ENCODE results near the gene GRK1.

Gene GRK1

GRCh38 chr13:113650731-113651148 lies 16.3 kb upstream of the GRK1 start:
- DNase-seq: no peak

- no peak for DNase-seq
These were observed 15.3 kb upstream of the GRK1 start for GRCh38 chr13:113651511-113652403.

- no peak for DNase-seq
These were observed 14.4 kb upstream of the GRK1 start for GRCh38 chr13:113652404-113653263.

- peak; percentile 43 for DNase-seq
These were observed 13.5 kb upstream of the GRK1 start for GRCh38 chr13:113653264-113654174.

GRCh38 chr13:113654175-113654560 lies 12.9 kb upstream of the GRK1 start:
- no peak for DNase-seq

GRCh38 chr13:113654591-113655345 lies 12.3 kb upstream of the GRK1 start:
- no peak for DNase-seq

- DNase-seq: no peak
These were observed 11.5 kb upstream of the GRK1 start for GRCh38 chr13:113655346-113656002.

- no peak for DNase-seq
These were observed 10.9 kb upstream of the GRK1 start for GRCh38 chr13:113656003-113656588.

- DNase-seq: peak; percentile 82
These were observed 10.0 kb upstream of the GRK1 start for GRCh38 chr13:113656831-113657671.

GRCh38 chr13:113657851-113658741 lies 8.9 kb upstream of the GRK1 start, which contains the start of gene ATP4B:
TSS of gene ATP4B (minus strand) at chr13:113658198. CDS start at chr13:113658144, 54 bp downstream.
- no peak for DNase-seq

- no peak for DNase-seq
These were observed 8.2 kb upstream of the GRK1 start for GRCh38 chr13:113658836-113659235.

- DNase-seq: no peak
These were observed 7.7 kb upstream of the GRK1 start for GRCh38 chr13:113659337-113659736.

- no peak for DNase-seq
These were observed 7.0 kb upstream of the GRK1 start for GRCh38 chr13:113660066-113660465.

GRCh38 chr13:113661509-113661908 lies 5.5 kb upstream of the GRK1 start:
- DNase-seq: no peak

- DNase-seq: no peak
These were observed 3.1 kb upstream of the GRK1 start for GRCh38 chr13:113663934-113664333.

GRCh38 chr13:113664751-113665596 lies 2.0 kb upstream of the GRK1 start:
- no peak for DNase-seq

GRCh38 chr13:113665597-113666328 lies 1.3 kb upstream of the GRK1 start:
- DNase-seq: no peak

Data from NCI-H2171 treated with DMSO at 0.1 percent for 48 hours (cell line).